Lower lobe of right lung (tissue), 2 donors: ENCODE data around the gene YPEL5. TPM values are rescaled to one million over a fixed set of nuclear protein-coding genes. Genes with fewer than 3 reads are reported as not detected.
A peak's percentile ranks its signal among the peaks of the same experiment; 100 is the strongest.

Experiments used
- ATAC-seq, 2 donors: fragments of 200-7000 bp; cut with Tn5 transposase; one replicate each; pipeline ENCODE4 v1.9.1; 2020 to 2022; ENCODE audit warnings: mild to moderate bottlenecking in 2 of 2, moderate library complexity in 2 of 2
- DNase-seq: peaks from one replicate; pipeline ENCODE4 v3.0.0-alpha.2; 2020
- H3K27ac ChIP-seq: fragments of 200-600 bp; one replicate; pipeline ENCODE4 v1.8.0; 2022
- H3K27me3 ChIP-seq: fragments of 200-600 bp; one replicate; pipeline ENCODE4 v1.8.0; 2022; ENCODE audit warnings: low read depth
- H3K36me3 ChIP-seq: fragments of 200-600 bp; one replicate; pipeline ENCODE4 v1.8.0; 2022; ENCODE audit warnings: mild to moderate bottlenecking
- H3K4me1 ChIP-seq: fragments of 200-600 bp; one replicate; pipeline ENCODE4 v1.8.0; 2022
- H3K4me3 ChIP-seq: fragments of 200-600 bp; one replicate; pipeline ENCODE4 v1.8.0; 2022; ENCODE audit warnings: mild to moderate bottlenecking
- H3K9me3 ChIP-seq: fragments of 200-600 bp; one replicate; pipeline ENCODE4 v1.8.0; 2022
- intact Hi-C: fragments of 100-400 bp; cut with DNase I; formaldehyde crosslinking; loops from one replicate; pipeline ENCODE4 v1.11.0; 2022
- total RNA-seq: library from RNA; stranded (reverse); fragmentation: NEBNext Ultra II Directional; extraction: Animal tissue kit (Norgen Biotek cat#: 25700); gene quantifications from one replicate; pipeline ENCODE4 v1.2.1, GENCODE V29; 2021
- TF ChIP-seq, protein P1 (sequence below): fragments of 200-600 bp; IDR thresholded peaks from one replicate; pipeline ENCODE4 v1.8.0; 2022; ENCODE audit warnings: antibody characterized with exemption, mild to moderate bottlenecking
- donor health status: DM: no; HTN: yes; CAD: no; lungs with severe emphysema.

Gene YPEL5
- total RNA-seq, 1 donor from 2014 or later: 98.0 TPM

- intact Hi-C loops: loop anchor here (10.0 kb wide), 1 partner anchor 540 kb away; no protein-coding TSS in a partner anchor
- DNase-seq (no peak), ATAC-seq (peak; percentile 27)
- Histone ChIP-seq H3K27me3 (no peaks in the 10 kb centered on the region), H3K27ac (no peak overlapping the region), H3K4me1 (no peaks in the 10 kb centered on the region), H3K4me3 (no peak overlapping the region), H3K9me3 (no peaks in the 10 kb centered on the region), H3K36me3 (peaks cover 30% of the 10 kb centered on the region)
- TF ChIP-seq, protein P1, sequence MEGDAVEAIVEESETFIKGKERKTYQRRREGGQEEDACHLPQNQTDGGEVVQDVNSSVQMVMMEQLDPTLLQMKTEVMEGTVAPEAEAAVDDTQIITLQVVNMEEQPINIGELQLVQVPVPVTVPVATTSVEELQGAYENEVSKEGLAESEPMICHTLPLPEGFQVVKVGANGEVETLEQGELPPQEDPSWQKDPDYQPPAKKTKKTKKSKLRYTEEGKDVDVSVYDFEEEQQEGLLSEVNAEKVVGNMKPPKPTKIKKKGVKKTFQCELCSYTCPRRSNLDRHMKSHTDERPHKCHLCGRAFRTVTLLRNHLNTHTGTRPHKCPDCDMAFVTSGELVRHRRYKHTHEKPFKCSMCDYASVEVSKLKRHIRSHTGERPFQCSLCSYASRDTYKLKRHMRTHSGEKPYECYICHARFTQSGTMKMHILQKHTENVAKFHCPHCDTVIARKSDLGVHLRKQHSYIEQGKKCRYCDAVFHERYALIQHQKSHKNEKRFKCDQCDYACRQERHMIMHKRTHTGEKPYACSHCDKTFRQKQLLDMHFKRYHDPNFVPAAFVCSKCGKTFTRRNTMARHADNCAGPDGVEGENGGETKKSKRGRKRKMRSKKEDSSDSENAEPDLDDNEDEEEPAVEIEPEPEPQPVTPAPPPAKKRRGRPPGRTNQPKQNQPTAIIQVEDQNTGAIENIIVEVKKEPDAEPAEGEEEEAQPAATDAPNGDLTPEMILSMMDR: no peak
Observed at GRCh38 chr2:30164131-30164925, 17.5 kb downstream of the YPEL5 start.

DNA sequence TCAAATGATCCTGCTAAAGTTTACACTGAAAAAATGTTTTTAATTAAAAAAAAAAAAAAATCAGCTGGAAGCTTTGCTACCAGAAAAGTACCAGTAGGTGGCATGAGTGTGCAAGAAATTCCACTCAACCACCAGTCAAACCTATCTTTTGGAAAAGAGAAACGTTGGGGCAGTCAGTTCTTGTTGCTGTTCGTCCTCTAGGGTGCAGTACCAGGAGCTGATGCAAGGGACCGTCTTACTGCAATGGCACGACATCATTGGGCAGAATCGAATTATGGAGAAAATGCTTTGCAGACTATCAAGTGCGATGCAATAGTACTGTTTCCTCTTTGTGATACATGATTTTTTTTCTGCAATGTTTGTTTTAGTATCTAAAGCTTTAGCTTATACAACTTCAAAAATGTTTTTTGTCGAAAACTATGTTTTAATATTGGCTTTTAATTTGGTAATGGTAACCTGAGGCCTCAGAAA is 18.3 kb downstream of the YPEL5 start:
- ATAC-seq (peak; percentile 92), DNase-seq (no peak)
- TF ChIP-seq, protein P1: peak; percentile 90
- Histone ChIP-seq H3K27me3 (no peaks in the 10 kb centered on the region), H3K4me1 (no peaks in the 10 kb centered on the region), H3K36me3 (peaks cover 22% of the 10 kb centered on the region), H3K4me3 (no peak overlapping the region), H3K27ac (no peak overlapping the region), H3K9me3 (no peaks in the 10 kb centered on the region)
- intact Hi-C loops: loop anchor here (10.0 kb wide), 1 partner anchor 540 kb away; no protein-coding TSS in a partner anchor

GRCh38 chr2:30165617-30166016 is 18.8 kb downstream of the YPEL5 start:
- H3K4me3 ChIP-seq: no peak overlapping the region
- ATAC-seq: no peak
- intact Hi-C loops: loop anchor here (10.0 kb wide), 1 partner anchor 539 kb away; no protein-coding TSS in a partner anchor
- H3K27ac ChIP-seq: no peak overlapping the region
- peaks cover 17% of the 10 kb centered on the region for H3K36me3 ChIP-seq
- TF ChIP-seq, protein P1: no peak
- no peaks in the 10 kb centered on the region for H3K4me1 ChIP-seq
- H3K9me3 ChIP-seq: no peaks in the 10 kb centered on the region
- no peaks in the 10 kb centered on the region for H3K27me3 ChIP-seq
- no peak for DNase-seq

DNA sequence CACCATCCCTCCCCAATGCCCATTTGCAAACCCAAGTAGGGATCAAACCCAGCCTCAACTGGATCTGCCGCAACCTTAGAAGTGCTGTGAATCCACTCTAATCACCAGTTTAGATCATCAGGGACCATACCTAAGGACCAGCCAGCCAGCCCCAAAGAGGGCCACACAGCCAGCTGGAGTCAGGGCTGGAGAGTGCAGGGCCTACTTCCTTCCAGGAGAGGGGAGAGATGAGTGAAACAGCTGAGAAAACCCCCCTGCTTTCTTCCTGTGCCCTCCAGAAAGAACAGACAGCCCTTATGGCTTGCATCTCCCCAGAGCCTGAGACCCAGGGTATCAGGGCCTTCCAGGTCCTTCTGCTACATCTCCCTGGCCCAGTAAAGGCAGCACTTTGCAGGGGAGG is 25.8 kb downstream of the YPEL5 start:
- intact Hi-C loops: no loop called here
- Histone ChIP-seq H3K36me3 (no peaks in the 10 kb centered on the region), H3K4me3 (no peak overlapping the region), H3K27ac (no peak overlapping the region), H3K9me3 (no peaks in the 10 kb centered on the region), H3K4me1 (no peaks in the 10 kb centered on the region), H3K27me3 (no peaks in the 10 kb centered on the region)
- ATAC-seq: no peak
- DNase-seq: no peak
- TF ChIP-seq, protein P1: no peak

DNA sequence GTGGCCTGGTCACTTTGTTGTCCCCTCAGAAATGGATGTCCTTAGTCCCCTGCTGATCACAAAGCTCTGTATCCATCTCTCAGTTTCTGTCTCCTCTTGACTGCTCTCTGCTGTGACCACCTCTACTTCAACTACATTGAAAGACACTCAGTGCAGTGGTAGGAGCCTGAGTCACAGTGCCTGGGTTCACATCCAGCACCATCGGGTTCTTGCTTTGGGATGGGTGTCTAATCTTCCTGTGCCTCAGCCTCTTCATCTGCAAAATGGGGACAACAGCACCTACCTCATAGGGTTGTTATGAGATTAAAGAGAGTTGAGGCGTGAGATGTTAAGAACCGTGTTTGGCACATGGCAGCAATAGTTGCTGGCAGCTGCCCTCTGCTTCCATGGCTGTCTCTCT is 30.6 kb downstream of the YPEL5 start:
- Histone ChIP-seq H3K9me3 (no peaks in the 10 kb centered on the region), H3K27me3 (no peaks in the 10 kb centered on the region), H3K4me3 (no peak overlapping the region), H3K27ac (no peak overlapping the region), H3K36me3 (no peaks in the 10 kb centered on the region), H3K4me1 (peaks cover 13% of the 10 kb centered on the region)
- ATAC-seq (no peak), DNase-seq (no peak)
- TF ChIP-seq, protein P1: no peak
- intact Hi-C loops: no loop called here
